HepG2 (cell line): ENCODE data around the gene ST6GALNAC4. TPM values are rescaled to one million over a fixed set of nuclear protein-coding genes. Genes with fewer than 3 reads are reported as not detected.

Experiments used
- ETV6 ChIP-seq: sonication (generic); formaldehyde crosslinking; conservative IDR thresholded peaks from 2 replicates; pipeline ENCODE4 v1.4.0; 2020; ENCODE audit warnings: missing genetic modification reagents
- GFI1 ChIP-seq: sonication (generic); formaldehyde crosslinking; IDR thresholded peaks from 2 replicates; pipeline ENCODE4 v1.5.0; 2020; ENCODE audit warnings: missing genetic modification reagents, mild to moderate bottlenecking, borderline replicate concordance
- HHEX ChIP-seq: IDR thresholded peaks from 2 replicates; pipeline ENCODE4 v1.6.1; 2016; ENCODE audit warnings: control low read depth
- HNF4A ChIP-seq: sonication (generic); formaldehyde crosslinking; IDR thresholded peaks from 2 replicates; pipeline ENCODE4 v1.4.0; 2020; ENCODE audit warnings: missing genetic modification reagents
- IKZF4 ChIP-seq: sonication (generic); formaldehyde crosslinking; IDR thresholded peaks from 2 replicates; pipeline ENCODE4 v1.5.1; 2020; ENCODE audit warnings: borderline replicate concordance, mild to moderate bottlenecking, low read depth, missing genetic modification reagents; ENCODE audit errors: not compliant biosample characterization
- MIER3 ChIP-seq: IDR thresholded peaks from 2 replicates; pipeline ENCODE4 v1.6.1; 2016; ENCODE audit warnings: missing compliant biosample characterization, borderline replicate concordance
- NR2F6 ChIP-seq, 2 experiments: IDR thresholded peaks; 2 replicates each; pipeline ENCODE4 v1.6.1; 2016; ENCODE audit warnings: antibody characterized with exemption in 1 of 2, mild to moderate bottlenecking in 1 of 2
- PHF5A ChIP-seq: IDR thresholded peaks from one replicate; pipeline ENCODE4 v1.6.1; 2018; ENCODE audit warnings: low read depth, missing genetic modification reagents; ENCODE audit not compliant: unreplicated experiment
- POLR2AphosphoS2 ChIP-seq: IDR thresholded peaks from 2 replicates; pipeline ENCODE4 v1.6.1; 2011; ENCODE audit warnings: low read depth, low read length, improper control_type of control experiment
- SIN3A ChIP-seq: IDR thresholded peaks from 2 replicates; pipeline ENCODE4 v1.6.1; 2011; ENCODE audit warnings: low read depth, mild to moderate bottlenecking, control low read depth, low read length, borderline replicate concordance
- SP2 ChIP-seq: sonication (generic); formaldehyde crosslinking; IDR thresholded peaks from 2 replicates; pipeline ENCODE4 v1.5.1; 2020; ENCODE audit warnings: mild to moderate bottlenecking, missing genetic modification reagents
- TOPORS ChIP-seq: sonication (generic); formaldehyde crosslinking; IDR thresholded peaks from 2 replicates; pipeline ENCODE4 v1.8.0; 2023; ENCODE audit warnings: mild to moderate bottlenecking, missing genetic modification reagents
- ZNF484 ChIP-seq: sonication (generic); formaldehyde crosslinking; IDR thresholded peaks from 2 replicates; pipeline ENCODE4 v1.5.1; 2020; ENCODE audit warnings: mild to moderate bottlenecking, low read depth, missing genetic modification reagents, borderline replicate concordance
- ZNF703 ChIP-seq: sonication (generic); formaldehyde crosslinking; IDR thresholded peaks from 2 replicates; pipeline ENCODE4 v1.5.1; 2020; ENCODE audit warnings: missing genetic modification reagents, mild to moderate bottlenecking, moderate library complexity, borderline replicate concordance
- ZNF766 ChIP-seq: sonication (generic); formaldehyde crosslinking; IDR thresholded peaks from 2 replicates; pipeline ENCODE4 v1.5.0; 2020; ENCODE audit warnings: missing genetic modification reagents, borderline replicate concordance
- ZNF841 ChIP-seq: sonication (generic); formaldehyde crosslinking; IDR thresholded peaks from 2 replicates; pipeline ENCODE4 v1.8.1; 2023; ENCODE audit warnings: missing genetic modification reagents, borderline replicate concordance
- ZSCAN29 ChIP-seq: sonication (generic); formaldehyde crosslinking; conservative IDR thresholded peaks from 2 replicates; pipeline ENCODE4 v1.4.0; 2020; ENCODE audit warnings: mild to moderate bottlenecking, missing genetic modification reagents
- polyA plus RNA-seq, 8 experiments: library from polyadenylated mRNA; depleted of rRNA in 3 of 8; stranded (reverse) in 7 of 8; unstranded in 1 of 8; fragments of >200 nt; fragmentation: Illumina TruSeq in 4 of 8; extraction: Trizol in 4 of 8; gene quantifications; 2 replicates each; pipeline versions ENCODE4 v1.2.1 to v1.2.3, GENCODE V29; 2011 to 2016; ENCODE audit warnings: low read depth in 4 of 8, missing spikeins in 1 of 8, mixed read lengths in 1 of 8; ENCODE audit not compliant: insufficient read depth in 1 of 8
- total RNA-seq, 5 experiments: library from RNA; depleted of rRNA; stranded (reverse); fragments of >200 nt; fragmentation: Illumina TruSeq; extraction: Trizol; gene quantifications; 2 replicates each; pipeline ENCODE4 v1.2.3, GENCODE V29; 2016; ENCODE audit warnings: low read depth in 1 of 5
- TF ChIP-seq, protein P1 (sequence below): IDR thresholded peaks from 2 replicates; pipeline ENCODE4 v1.6.1; 2012; ENCODE audit warnings: low read depth, low read length, improper control_type of control experiment
- TF ChIP-seq, protein P2 (sequence below): IDR thresholded peaks from 2 replicates; pipeline ENCODE4 v1.6.1; 2016; ENCODE audit warnings: low read depth, borderline replicate concordance
- TF ChIP-seq, protein P3 (sequence below): sonication (generic); formaldehyde crosslinking; IDR thresholded peaks from 2 replicates; pipeline ENCODE4 v1.4.0; 2020; ENCODE audit warnings: mild to moderate bottlenecking, low read depth, missing genetic modification reagents
- TF ChIP-seq, protein P4 (sequence below): sonication (generic); formaldehyde crosslinking; IDR thresholded peaks from 2 replicates; pipeline ENCODE4 v1.8.1; 2023; ENCODE audit warnings: mild to moderate bottlenecking, missing genetic modification reagents
- TF ChIP-seq, protein P5 (sequence below): sonication (generic); formaldehyde crosslinking; IDR thresholded peaks from 2 replicates; pipeline ENCODE4 v1.8.1; 2023; ENCODE audit warnings: mild to moderate bottlenecking, moderate library complexity, missing genetic modification reagents
- TF ChIP-seq, protein P6 (sequence below): IDR thresholded peaks from 2 replicates; pipeline ENCODE4 v1.6.1; 2016; ENCODE audit warnings: mild to moderate bottlenecking, missing biosample characterization, missing genetic modification reagents

Gene ST6GALNAC4
- total and polyA plus RNA-seq, 2 of the 13 experiments (the other 11 are each of a cell fraction or from before 2014, with no cell fraction given): 18.8 to 27.7 TPM

DNA sequence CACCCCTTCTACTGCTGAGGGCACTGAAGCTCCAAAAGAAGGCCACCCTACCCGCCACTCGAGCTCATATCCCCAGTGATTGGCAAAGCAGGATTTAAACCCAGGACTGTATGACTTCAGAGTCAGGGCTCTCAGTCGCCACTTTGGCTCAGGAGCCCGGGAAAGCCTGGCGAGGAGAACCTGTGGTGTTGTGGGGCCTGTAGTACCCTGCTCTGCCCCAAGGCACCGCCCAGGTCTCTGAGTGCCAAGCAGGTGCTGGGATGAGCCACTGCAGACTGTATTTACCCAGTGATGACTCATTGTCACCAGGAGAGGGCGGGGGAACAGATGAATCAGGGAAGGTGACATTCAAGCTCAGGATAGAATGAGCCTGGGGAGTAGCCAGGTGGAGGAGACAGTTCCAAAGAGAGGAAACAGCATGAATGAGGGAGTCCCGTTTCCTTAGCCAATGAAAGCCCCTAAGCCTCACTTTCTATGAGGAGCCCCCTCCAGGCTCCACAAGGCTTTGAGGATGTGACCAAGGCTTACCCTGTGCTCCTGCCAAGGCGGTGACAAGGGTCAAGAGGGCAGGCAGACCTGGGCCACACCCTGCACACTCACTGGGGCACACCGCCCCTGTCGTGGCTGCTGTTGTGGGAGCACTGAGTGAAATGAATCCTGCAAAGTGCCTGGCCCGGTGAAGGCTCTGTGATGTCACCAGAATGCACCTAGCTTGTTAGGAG, 38.6 kb upstream of the ST6GALNAC4 start (continued):
- peak; percentile 11; the same call in 1 of the 2 replicates for TF ChIP-seq HNF4A
- TF ChIP-seq, protein P1, sequence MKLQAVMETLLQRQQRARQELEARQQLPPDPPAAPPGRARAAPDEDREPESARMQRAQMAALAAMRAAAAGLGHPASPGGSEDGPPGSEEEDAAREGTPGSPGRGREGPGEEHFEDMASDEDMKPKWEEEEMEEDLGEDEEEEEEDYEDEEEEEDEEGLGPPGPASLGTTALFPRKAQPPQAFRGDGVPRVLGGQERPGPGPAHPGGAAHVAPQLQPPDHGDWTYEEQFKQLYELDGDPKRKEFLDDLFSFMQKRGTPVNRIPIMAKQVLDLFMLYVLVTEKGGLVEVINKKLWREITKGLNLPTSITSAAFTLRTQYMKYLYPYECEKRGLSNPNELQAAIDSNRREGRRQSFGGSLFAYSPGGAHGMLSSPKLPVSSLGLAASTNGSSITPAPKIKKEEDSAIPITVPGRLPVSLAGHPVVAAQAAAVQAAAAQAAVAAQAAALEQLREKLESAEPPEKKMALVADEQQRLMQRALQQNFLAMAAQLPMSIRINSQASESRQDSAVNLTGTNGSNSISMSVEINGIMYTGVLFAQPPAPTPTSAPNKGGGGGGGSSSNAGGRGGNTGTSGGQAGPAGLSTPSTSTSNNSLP: no peak
- peak; percentile 29; the same call in 1 of the 2 replicates for TF ChIP-seq SIN3A
- TF ChIP-seq, protein P2, sequence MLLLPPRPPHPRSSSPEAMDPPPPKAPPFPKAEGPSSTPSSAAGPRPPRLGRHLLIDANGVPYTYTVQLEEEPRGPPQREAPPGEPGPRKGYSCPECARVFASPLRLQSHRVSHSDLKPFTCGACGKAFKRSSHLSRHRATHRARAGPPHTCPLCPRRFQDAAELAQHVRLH (CRISPR knock-in tag): no peak
- TF ChIP-seq, protein P3, sequence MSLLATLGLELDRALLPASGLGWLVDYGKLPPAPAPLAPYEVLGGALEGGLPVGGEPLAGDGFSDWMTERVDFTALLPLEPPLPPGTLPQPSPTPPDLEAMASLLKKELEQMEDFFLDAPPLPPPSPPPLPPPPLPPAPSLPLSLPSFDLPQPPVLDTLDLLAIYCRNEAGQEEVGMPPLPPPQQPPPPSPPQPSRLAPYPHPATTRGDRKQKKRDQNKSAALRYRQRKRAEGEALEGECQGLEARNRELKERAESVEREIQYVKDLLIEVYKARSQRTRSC (CRISPR knock-in tag): no peak
- peak; percentile 78 for TF ChIP-seq PHF5A (CRISPR knock-in tag)
- TF ChIP-seq HHEX (CRISPR knock-in tag): no peak
- peak; percentile 79 for TF ChIP-seq NR2F6 (IDR thresholded peaks at IDR 0.05)
- peak; percentile 92 for TF ChIP-seq NR2F6 (CRISPR knock-in tag; IDR thresholded peaks at IDR 0.05)
- no peak for TF ChIP-seq ZNF703 (CRISPR knock-in tag)
- TF ChIP-seq, protein P4, sequence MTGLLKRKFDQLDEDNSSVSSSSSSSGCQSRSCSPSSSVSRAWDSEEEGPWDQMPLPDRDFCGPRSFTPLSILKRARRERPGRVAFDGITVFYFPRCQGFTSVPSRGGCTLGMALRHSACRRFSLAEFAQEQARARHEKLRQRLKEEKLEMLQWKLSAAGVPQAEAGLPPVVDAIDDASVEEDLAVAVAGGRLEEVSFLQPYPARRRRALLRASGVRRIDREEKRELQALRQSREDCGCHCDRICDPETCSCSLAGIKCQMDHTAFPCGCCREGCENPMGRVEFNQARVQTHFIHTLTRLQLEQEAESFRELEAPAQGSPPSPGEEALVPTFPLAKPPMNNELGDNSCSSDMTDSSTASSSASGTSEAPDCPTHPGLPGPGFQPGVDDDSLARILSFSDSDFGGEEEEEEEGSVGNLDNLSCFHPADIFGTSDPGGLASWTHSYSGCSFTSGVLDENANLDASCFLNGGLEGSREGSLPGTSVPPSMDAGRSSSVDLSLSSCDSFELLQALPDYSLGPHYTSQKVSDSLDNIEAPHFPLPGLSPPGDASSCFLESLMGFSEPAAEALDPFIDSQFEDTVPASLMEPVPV: peak; percentile 65; the same call in 1 of the 2 replicates
- no peak for TF ChIP-seq ZNF484 (CRISPR knock-in tag)
- no peak for TF ChIP-seq POLR2AphosphoS2
- no peak for TF ChIP-seq GFI1 (CRISPR knock-in tag)
- TF ChIP-seq ZSCAN29: 0 out of 2 replicates have a peak, but pooled peaks have one; percentile 31
- no peak for TF ChIP-seq TOPORS (CRISPR knock-in tag)
- TF ChIP-seq ZNF841 (CRISPR knock-in tag): no peak
- TF ChIP-seq ETV6: no peak
- no peak for TF ChIP-seq SP2
- TF ChIP-seq IKZF4 (CRISPR knock-in tag): no peak
- TF ChIP-seq, protein P5, sequence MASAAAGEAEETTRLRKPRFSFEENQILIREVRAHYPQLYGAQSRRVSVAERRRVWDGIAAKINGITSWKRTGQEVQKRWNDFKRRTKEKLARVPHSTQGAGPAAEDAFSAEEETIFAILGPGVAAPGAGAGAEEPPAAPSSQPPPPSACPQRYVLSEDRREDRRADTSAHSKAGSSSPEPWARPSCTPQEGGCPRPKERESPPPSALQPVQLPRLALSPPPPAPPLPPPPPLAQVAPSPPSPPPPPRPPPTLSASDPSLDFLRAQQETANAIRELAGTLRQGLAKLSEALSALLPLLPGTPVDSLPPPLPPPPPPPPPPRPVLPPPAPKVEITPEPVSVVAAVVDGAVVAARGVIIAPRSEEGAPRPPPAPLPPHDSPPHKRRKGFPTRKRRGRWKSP (CRISPR knock-in tag): no peak
- TF ChIP-seq MIER3 (CRISPR knock-in tag): peak; percentile 46; the same call in 1 of the 2 replicates
- TF ChIP-seq, protein P6, sequence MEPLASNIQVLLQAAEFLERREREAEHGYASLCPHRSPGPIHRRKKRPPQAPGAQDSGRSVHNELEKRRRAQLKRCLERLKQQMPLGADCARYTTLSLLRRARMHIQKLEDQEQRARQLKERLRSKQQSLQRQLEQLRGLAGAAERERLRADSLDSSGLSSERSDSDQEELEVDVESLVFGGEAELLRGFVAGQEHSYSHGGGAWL: no peak
- TF ChIP-seq ZNF766 (CRISPR knock-in tag): no peak
